ENCODE data around the gene PLD1. TPM values are rescaled to one million over a fixed set of nuclear protein-coding genes. Genes with fewer than 3 reads are reported as not detected.
A peak's percentile ranks its signal among the peaks of the same experiment; 100 is the strongest.

Gene PLD1
- total and polyA plus RNA-seq, 11 donors: 12.3 to 106 (median 61.0) TPM

GRCh38 chr3:171775943-171776342 lies 34.3 kb downstream of the PLD1 start:
- Histone ChIP-seq H3K9me3 (no peaks in the 10 kb centered on the region), H3K36me3 (no peaks in the 10 kb centered on the region), H3K27ac (no peak overlapping the region), H3K4me3 (no peak overlapping the region), H3K27me3 (no peaks in the 10 kb centered on the region), H3K4me1 (peaks cover 0 to 36% (median 10%) of the 10 kb centered on the region in 12 donors)
- intact Hi-C loops (cut with DNase I): loop anchor here in 3 of 10 donors (10.0 kb wide), 3 partner anchors 49 to 811 kb away; no protein-coding TSS in a partner anchor
- TF ChIP-seq POLR2A (IDR thresholded peaks at IDR 0.05): no peak
- no peak for TF ChIP-seq CTCF (IDR thresholded peaks at IDR 0.05)
- 84 to 92% (median 88%) methylated on average over 8 of the region's 8 CpGs for WGBS, 4 donors
- DNase-seq (no peak), ATAC-seq (no peak)

GRCh38 chr3:171774521-171774920 lies 35.8 kb downstream of the PLD1 start:
- no peaks in the 10 kb centered on the region for H3K9me3 ChIP-seq
- intact Hi-C loops (cut with DNase I): loop anchor here in 7 of 10 donors (5.0 to 10.0 kb wide), 10 partner anchors 37 to 812 kb away; no protein-coding TSS in a partner anchor
- DNase-seq: no peak

DNA sequence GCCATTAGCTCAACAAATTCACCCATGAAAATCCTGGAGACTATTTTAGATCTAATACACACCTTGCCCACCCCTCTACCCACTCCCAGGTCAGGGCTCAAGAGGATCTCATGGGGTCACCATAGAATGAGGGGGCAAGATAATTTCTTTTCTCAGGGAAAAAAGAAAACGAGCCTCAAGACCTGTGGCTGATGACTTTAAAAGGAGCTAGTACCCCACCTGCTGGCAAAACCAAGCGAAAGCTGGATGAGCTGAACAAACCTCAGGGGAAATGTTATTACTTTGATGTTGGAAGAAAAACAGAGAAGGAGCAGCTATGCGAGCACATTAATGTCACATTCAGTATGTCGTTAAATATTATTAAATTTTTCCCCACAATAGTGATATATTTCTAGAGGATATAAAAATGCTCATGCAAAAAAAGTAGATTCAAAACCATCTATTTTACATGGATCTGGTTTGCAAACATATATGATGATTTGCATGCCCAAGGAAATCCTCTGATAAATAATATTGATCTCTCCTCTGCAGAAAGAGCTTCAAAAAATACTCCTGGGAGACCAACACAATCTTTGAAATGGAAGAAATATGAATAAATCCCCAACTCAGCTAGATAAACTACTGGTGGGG lies 37.7 kb downstream of the PLD1 start:
- DNase-seq (peak in 4 of 5 donors; percentile 39 to 66 (median 52)), ATAC-seq (peak; percentile 20 to 44 (median 40))
- H3K4me3 ChIP-seq: no peak overlapping the region
- H3K4me1 ChIP-seq: peaks cover 0 to 49% (median 19%) of the 10 kb centered on the region in 12 donors
- no peaks in the 10 kb centered on the region for H3K27me3 ChIP-seq
- H3K27ac ChIP-seq: peak overlapping the region in 3 of 12 donors; percentile 71 to 81 (median 81)
- WGBS, 4 donors: 3 to 10% (median 6%) methylated on average over 4 of the region's 4 CpGs
- intact Hi-C loops (cut with DNase I): loop anchor here in 8 of 10 donors (2.0 to 10.0 kb wide), 11 partner anchors 35 to 810 kb away; no protein-coding TSS in a partner anchor
- peak; percentile 41 to 80 (median 67) for TF ChIP-seq CTCF (IDR thresholded peaks at IDR 0.05)
- TF ChIP-seq POLR2A (IDR thresholded peaks at IDR 0.05): no peak
- H3K36me3 ChIP-seq: no peaks in the 10 kb centered on the region
- H3K9me3 ChIP-seq: no peaks in the 10 kb centered on the region

More at GRCh38 chr3:171774521-171774920, 35.8 kb downstream of the PLD1 start:
- TF ChIP-seq CTCF (IDR thresholded peaks at IDR 0.05) (no peak), POLR2A (IDR thresholded peaks at IDR 0.05) (no peak)
- Histone ChIP-seq H3K4me1 (peaks cover 0 to 42% (median 10%) of the 10 kb centered on the region in 12 donors), H3K27me3 (no peaks in the 10 kb centered on the region), H3K36me3 (no peaks in the 10 kb centered on the region), H3K4me3 (no peak overlapping the region), H3K27ac (no peak overlapping the region)
- 72 to 79% (median 77%) methylated on average over 6 of the region's 6 CpGs for WGBS, 4 donors
- no peak for ATAC-seq

All from heart left ventricle (tissue), 16 donors.